Stimulated activated naive CD4-positive, alpha-beta T cell treated with Interleukin-2 at 50 U/mL for 16 hours (primary cell): Measurements from ENCODE around the gene ADIPOR1.
A peak's percentile ranks its signal among the peaks of the same experiment; 100 is the strongest.
"Not testable (repeated sequence)": the region's sequence is repeated elsewhere in the genome, so short reads cannot be mapped to it uniquely, and the experiment has no call there.

Experiments used
- DNase-seq: peaks from one replicate; lab custom pipeline; 2025; lab: John Stamatoyannopoulos, UW

The ADIPOR1 gene

GRCh38 chr1:202957733-202958543 lies at the start of gene ADIPOR1:
Gene ADIPOR1 (minus strand): TSS chr1:202958312. CDS start chr1:202951070, 7,242 bp downstream.
- peak; percentile 91 for DNase-seq

DNA sequence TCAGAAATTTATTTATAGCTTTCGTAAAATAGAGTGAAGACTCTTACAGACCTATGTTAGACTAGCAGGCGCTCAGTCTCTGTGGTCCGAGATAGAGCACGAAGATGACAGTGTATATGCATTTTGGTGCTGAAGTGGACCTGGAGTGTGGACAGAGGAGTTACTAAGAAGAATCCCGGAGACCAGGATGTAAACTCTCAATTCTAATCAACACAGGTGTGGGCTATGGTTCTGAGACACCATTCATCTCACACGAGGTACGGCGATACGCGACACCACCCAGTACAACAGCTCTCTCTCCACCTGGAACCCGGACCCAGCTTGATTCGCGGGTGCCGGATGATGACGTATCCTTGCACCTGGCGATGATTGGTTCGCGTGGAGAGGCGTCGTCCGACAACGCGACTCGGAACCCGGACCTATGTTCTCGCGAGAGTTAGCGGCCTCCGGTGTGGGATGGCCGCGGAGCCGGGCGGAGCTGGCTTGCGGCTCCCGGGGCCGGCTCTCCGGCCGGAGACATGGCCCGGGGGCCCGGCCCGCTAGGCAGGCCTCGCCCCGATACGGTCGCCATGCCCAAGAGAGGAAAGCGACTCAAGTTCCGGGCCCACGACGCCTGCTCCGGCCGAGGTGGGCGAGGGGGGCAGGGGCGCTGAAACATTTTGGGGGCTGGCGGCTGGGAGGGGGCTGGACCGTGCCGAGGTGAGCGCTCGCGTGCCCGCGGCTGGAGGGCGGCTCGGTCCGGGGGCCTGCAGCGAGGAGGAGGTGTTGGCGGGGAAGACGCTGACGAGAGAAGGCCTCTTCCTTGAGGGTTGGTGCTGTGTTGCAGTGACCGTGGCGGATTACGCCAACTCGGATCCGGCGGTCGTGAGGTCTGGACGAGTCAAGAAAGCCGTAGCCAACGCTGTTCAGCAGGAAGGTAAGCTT lies 49.1 kb upstream of the ADIPOR1 start, which contains the start of gene TMEM183A:
Gene TMEM183A (plus strand): TSS at position 427 of the 924 bp plus-strand sequence. CDS start 92 bp downstream, at position 519.
- peak; percentile 94 for DNase-seq

DNA sequence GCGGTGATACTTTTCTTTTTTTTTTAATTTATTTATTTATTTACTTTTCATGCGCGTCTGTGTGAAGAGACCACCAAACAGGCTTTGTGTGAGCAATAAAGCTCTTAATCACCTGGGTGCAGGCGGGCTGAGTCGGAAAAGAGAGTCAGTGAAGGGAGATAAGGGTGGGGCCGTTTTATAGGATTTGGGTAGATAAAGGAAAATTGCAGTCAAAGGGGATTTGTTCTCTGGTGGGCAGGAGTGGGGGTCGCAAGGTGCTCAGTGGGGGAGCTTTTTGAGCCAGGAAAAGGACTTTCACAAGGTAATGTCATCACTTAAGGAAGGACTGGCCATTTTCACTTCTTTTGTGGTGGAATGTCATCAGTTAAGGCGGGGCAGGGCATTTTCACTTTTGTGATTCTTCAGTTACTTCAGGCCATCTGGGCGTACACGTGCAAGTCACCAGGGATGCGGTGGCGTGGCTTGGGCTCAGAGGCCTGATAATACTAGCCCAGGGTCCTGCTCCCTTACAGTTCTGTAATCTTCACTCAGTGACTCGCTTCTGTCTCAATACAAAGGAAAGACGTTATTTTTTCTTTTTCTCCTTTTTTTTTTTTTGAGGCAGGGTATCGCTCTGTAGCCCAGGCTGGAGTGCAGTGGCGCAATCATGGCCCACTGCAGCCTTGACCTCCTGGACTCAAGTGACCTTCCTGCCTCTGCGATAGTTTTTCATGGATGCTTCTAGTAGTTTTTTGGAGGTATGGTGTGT lies 47.5 kb upstream of the ADIPOR1 start:
- DNase-seq, result not testable (repeated sequence)

DNA sequence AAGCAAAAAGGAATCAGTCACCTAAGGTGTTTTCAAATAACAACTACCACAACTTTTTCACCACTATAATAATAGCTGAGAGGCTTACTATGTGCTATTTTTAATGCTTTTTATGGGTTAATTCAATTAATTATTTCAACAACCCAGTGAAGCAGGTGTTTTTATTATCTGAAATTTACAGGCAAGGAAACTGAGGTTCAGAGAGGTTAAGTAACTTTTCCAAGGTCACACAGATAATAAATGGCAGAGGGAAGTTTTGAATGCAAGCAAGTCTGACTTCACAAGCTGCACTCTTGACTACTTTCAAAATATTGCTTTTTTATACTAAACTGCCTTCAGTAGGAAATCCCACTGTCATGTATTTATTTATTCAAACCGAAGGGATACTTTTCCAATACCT lies 44.8 kb upstream of the ADIPOR1 start:
- no peak for DNase-seq

DNA sequence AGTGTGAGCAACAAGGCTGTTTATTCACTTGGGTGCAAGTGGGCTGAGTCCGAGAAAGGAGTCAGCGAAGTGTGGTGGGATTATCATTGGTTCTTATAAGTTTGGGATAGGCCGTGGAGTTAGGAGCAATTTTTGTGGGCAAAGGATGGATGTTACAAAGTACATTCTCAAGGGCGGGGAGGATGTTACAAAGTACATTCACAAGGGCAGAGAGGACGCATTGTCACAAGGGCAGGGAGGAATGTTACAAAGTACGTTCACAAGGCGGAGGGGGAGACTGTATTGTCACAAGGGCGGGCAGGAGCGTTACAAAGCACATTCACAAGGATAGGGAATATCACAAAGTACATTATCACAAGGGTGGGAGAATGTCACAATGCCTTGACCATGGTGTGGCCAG lies 43.9 kb upstream of the ADIPOR1 start:
- no peak for DNase-seq

DNA sequence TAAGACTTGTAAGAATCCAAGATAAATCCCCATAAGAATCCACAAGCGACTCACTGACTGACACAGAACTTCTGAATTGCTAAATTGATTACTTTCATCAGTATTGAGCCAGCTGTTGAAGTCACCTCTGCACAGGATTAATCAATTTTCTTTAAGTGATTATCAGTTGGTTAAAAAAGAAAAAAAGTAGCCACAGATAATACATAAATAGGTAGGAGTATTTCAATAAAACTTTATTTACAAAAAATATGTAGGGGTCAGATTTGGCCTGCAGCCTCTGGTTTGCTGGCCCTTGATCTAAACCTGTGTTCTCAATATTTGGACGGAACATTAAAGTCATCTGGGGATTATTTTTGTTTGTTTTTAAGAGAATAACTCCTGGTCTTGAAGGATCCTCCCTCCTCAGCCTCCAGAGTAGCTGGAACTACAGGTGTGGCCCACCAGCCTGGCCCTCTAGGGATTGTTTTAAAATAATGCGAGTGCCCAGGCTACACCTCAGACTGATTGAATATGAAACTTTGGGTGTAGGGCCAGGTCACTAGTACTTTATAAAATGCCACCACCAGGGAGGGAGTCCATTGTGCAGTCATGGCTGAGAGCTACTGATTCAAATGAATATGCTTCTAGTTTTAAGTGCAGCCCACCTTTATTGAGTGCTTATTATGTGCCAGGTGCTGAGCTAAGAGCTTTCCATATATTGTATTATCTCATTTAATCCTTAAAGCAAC lies 42.3 kb upstream of the ADIPOR1 start:
- no peak for DNase-seq

GRCh38 chr1:202998836-202999750 lies 41.0 kb upstream of the ADIPOR1 start:
- DNase-seq, result peak; percentile 38

- DNase-seq, result no peak
These were observed 36.6 kb upstream of the ADIPOR1 start for GRCh38 chr1:202994756-202995155.

- DNase-seq, result no peak
These were observed 33.0 kb upstream of the ADIPOR1 start for GRCh38 chr1:202991112-202991511.

DNA sequence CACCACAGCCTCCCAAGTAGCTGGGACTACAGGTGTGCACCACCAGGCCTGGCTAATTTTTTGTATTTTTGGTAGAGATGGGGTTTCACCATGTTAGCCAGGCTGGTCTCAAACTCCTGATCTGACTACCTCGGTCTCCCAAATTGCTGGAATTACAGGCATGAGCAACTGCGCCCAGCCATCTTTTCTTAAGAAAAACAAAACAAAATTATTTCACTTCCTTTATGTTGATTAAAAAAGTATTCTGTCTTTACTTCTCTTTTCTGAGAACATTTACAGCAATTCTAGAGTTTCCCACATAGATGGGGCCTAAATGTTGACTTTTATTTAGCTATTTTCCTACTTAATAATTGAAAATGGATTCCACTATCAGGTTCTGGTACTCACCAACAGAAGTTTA lies 31.8 kb upstream of the ADIPOR1 start:
- DNase-seq, result no peak

DNA sequence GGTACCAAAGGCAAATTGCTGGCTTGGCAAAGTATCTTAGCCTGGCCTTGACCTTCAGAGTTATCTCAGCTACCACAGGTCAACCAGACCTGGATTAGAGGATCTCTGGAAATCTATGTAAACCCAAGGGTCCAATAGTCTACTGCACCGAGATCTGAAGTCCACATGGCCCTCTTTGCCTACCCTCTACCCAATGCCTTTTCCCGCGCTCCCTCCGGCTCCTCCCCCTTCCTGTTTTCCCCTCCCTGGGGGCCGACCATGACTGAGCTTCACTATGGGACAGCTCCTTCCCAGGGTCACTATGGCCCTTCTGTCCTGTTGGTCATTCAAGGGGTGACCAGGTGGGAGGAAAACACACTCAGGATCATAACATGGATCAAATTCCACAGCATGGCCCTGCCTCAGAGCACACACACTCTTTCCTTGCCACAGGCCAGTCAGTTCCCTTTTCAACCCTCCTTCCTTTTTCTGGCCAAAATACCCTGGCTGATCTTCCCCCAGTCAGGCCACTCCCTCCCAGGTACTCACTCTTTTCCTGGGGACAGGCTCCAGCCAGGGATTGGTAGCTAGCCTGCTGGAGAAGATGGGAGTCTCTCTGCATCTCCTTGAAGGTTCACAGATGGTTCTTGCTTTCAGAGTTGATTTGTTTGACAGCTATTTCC lies 29.9 kb upstream of the ADIPOR1 start:
- DNase-seq, result no peak

- DNase-seq, result no peak
These were observed 29.1 kb upstream of the ADIPOR1 start for GRCh38 chr1:202987255-202987654.

- DNase-seq, result not testable (repeated sequence)
These were observed 28.0 kb upstream of the ADIPOR1 start for GRCh38 chr1:202986120-202986519.

GRCh38 chr1:202982715-202983430 lies 24.8 kb upstream of the ADIPOR1 start:
- no peak for DNase-seq

DNA sequence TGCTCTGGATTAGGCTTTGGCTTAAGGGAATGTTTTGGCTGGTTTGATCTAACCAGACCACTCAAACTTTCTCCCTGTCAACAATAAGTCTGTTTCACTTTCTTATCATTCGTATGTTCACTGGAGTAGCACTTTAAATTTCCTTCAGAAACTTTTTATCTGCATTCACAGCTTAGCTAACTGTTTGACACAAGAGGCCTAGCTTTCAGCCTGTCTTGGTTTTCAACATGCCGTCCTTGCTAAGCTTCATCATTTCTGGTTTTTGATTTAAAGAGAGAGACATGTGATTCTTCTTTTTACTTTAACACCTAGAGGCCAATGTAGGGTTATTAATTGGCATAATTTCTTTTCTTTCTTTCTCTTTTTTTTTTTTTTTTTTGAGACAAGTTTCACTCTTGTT lies 23.8 kb upstream of the ADIPOR1 start:
- DNase-seq, result no peak

GRCh38 chr1:202979459-202979858 lies 21.3 kb upstream of the ADIPOR1 start:
- DNase-seq, result no peak

GRCh38 chr1:202976633-202977032 lies 18.5 kb upstream of the ADIPOR1 start:
- DNase-seq, result no peak

- no peak for DNase-seq
These were observed 16.7 kb upstream of the ADIPOR1 start for GRCh38 chr1:202974856-202975255.

- no peak for DNase-seq
These were observed 13.9 kb upstream of the ADIPOR1 start for GRCh38 chr1:202972046-202972445.
